ENCODE data around the gene SSB. TPM values are rescaled to one million over a fixed set of nuclear protein-coding genes. Genes with fewer than 3 reads are reported as not detected.
A peak's percentile ranks its signal among the peaks of the same experiment; 100 is the strongest.

SSB gene
- total and polyA plus RNA-seq, 9 of the 15 experiments (the other 6 are each of a cell fraction or from before 2014, with no cell fraction given): 317 to 849 (median 515) TPM

DNA sequence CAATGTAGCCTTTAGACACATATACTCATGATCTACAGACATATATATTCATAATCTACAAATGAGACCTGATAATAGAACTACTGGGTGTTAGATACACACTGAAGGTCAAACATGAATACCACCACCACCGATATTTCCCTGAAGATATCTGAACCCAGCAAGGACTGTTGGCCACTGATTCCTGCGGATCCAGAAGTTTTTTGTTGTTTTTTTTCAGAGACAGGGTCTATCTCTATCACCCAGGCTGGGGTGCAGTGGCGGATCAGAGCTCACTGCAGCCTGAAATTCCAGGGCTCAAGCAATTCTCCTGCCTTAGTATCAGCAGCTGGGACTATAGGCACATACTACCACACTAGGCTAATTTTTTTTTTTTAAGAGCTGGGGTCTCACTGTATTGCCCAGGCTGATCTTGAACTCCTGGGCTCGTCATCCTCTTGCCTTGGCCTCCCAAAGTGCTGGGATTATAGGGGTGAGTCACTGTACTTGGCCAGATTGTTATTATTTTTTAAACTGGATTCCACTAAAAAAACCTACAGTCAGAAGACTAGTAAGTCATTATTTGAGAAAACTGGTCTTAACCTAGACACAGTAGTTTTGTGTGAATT, 24.2 kb downstream of the SSB start:
- ChIA-PET CTCF (ENCODE audit: low intra/inter-chr PET ratio) (interaction anchor here (3.5 kb wide), 1 partner anchor 55 kb away, joined by 57 read pairs; no protein-coding TSS in a partner anchor), POLR2A (interaction anchor here (0.5 to 1.8 kb wide), 5 partner anchors 7 to 1106 kb away, joined by 3 to 6 read pairs (median 4); partner anchors contain the start of gene GORASP2)
- Histone ChIP-seq H3K9me1 (ENCODE audit: control insufficient read depth, insufficient read depth, low read length) (no peaks in the 10 kb centered on the region), H3K9me3 (replicated peaks; ENCODE audit: control insufficient read depth, insufficient read depth, low read depth, low read length) (no peaks in the 10 kb centered on the region), H2AFZ (ENCODE audit: low read depth, low read length) (no peak overlapping the region), H3K79me2 (ENCODE audit: control insufficient read depth, insufficient read depth, low read length) (peaks cover 58% of the 10 kb centered on the region), H3K9ac (ENCODE audit: insufficient read depth in 1 of 2, low read depth in 2 of 2, low read length in 2 of 2) (peak overlapping the region; percentile 82 to 88; a peak in 3 of 4 replicates), H3K4me2 (ENCODE audit: insufficient read depth, low read length) (peak overlapping the region; percentile 89), H3K36me3 (ENCODE audit: control insufficient read depth, insufficient read depth, low read length) (peaks cover 49% of the 10 kb centered on the region), H3K4me3 (peak overlapping the region; percentile 65), H3K27me3 (ENCODE audit: control insufficient read depth in 2 of 2, insufficient read depth in 2 of 2, low read length in 2 of 2) (no peaks in the 10 kb centered on the region), H3K4me1 (replicated peaks in 1 of 2; ENCODE audit: control insufficient read depth in 2 of 2, insufficient read depth in 2 of 2, low read length in 2 of 2) (peaks cover 12 to 28% of the 10 kb centered on the region in 2 experiments; a peak in 4 of 5 replicates), H3K27ac (ENCODE audit: extremely low read depth, low read depth, low read length) (peak overlapping the region; percentile 33; the same call in 1 of the 3 replicates), H4K20me1 (replicated peaks; ENCODE audit: control insufficient read depth, insufficient read depth, low read length) (0 out of 2 replicates have a peak, but pooled peaks cover 2% of the 10 kb centered on the region)
- BruUV-seq (replicated peaks): no TSS peak
- FAIRE-seq: no peak
- in situ Hi-C loops (cut with MboI): loop anchor here (5.0 kb wide), 1 partner anchor 104 kb away; no protein-coding TSS in a partner anchor
- no peak for ATAC-seq
- peak in 1 of 4 experiments; percentile 53 for DNase-seq (ENCODE audit: extremely low read depth in 1 of 4, low spot score in 3 of 4)
- 12% methylated on average over 4 of the region's 4 CpGs for WGBS (ENCODE audit: insufficient coverage, low coverage, missing lambda C conversion rate)
- intact Hi-C loops (cut with micrococcal nuclease): loop anchor here (10.0 kb wide), 1 partner anchor 542 kb away; no protein-coding TSS in a partner anchor
- TF ChIP-seq FOSL1 (tag; conservative IDR thresholded peaks at IDR 0.05) (peak; percentile 30; the same call in 1 of the 2 replicates), SMARCA5 (IDR thresholded peaks at IDR 0.05) (peak; percentile 60; the same call in 1 of the 2 replicates), ZNF121 (CRISPR knock-in tag; conservative IDR thresholded peaks at IDR 0.05) (peak; percentile 97), SMARCA4 (IDR thresholded peaks at IDR 0.05) (0 out of 2 replicates have a peak, but pooled peaks have one; percentile 19), DPF2 (IDR thresholded peaks at IDR 0.05) (peak; percentile 40; the same call in 1 of the 2 replicates), TBP (optimal IDR thresholded peaks at IDR 0.05; ENCODE audit: low read depth, low read length) (no peak), KDM1A (IDR thresholded peaks at IDR 0.05) (peak; percentile 27 to 65; a peak in 2 of 4 replicates), BCOR (IDR thresholded peaks at IDR 0.05) (peak; percentile 55; the same call in 1 of the 2 replicates), FOXM1 (IDR thresholded peaks at IDR 0.05; ENCODE audit: low read depth) (0 out of 2 replicates have a peak, but pooled peaks have one; percentile 17), FOXM1 (CRISPR knock-in tag; IDR thresholded peaks at IDR 0.05; ENCODE audit: low read depth) (no peak), ARID1B (IDR thresholded peaks at IDR 0.05) (peak; percentile 50; the same call in 1 of the 2 replicates), PML (IDR thresholded peaks at IDR 0.05; ENCODE audit: low read length) (0 out of 2 replicates have a peak, but pooled peaks have one; percentile 32), CBX3 (IDR thresholded peaks at IDR 0.05; ENCODE audit: borderline replicate concordance in 1 of 2, low read length in 2 of 2) (peak in 1 of 2 experiments; percentile 39; a peak in 1 of 3 replicates), CREB1 (IDR thresholded peaks at IDR 0.05) (no peak), CREB1 (CRISPR knock-in tag; IDR thresholded peaks at IDR 0.05) (no peak), SMARCE1 (IDR thresholded peaks at IDR 0.05) (0 out of 2 replicates have a peak, but pooled peaks have one; percentile 35)
- TF ChIP-seq, protein P1, sequence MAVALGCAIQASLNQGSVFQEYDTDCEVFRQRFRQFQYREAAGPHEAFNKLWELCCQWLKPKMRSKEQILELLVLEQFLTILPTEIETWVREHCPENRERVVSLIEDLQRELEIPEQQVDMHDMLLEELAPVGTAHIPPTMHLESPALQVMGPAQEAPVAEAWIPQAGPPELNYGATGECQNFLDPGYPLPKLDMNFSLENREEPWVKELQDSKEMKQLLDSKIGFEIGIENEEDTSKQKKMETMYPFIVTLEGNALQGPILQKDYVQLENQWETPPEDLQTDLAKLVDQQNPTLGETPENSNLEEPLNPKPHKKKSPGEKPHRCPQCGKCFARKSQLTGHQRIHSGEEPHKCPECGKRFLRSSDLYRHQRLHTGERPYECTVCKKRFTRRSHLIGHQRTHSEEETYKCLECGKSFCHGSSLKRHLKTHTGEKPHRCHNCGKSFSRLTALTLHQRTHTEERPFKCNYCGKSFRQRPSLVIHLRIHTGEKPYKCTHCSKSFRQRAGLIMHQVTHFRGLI (CRISPR knock-in tag; IDR thresholded peaks at IDR 0.05): no peak
- TF ChIP-seq, protein P2, sequence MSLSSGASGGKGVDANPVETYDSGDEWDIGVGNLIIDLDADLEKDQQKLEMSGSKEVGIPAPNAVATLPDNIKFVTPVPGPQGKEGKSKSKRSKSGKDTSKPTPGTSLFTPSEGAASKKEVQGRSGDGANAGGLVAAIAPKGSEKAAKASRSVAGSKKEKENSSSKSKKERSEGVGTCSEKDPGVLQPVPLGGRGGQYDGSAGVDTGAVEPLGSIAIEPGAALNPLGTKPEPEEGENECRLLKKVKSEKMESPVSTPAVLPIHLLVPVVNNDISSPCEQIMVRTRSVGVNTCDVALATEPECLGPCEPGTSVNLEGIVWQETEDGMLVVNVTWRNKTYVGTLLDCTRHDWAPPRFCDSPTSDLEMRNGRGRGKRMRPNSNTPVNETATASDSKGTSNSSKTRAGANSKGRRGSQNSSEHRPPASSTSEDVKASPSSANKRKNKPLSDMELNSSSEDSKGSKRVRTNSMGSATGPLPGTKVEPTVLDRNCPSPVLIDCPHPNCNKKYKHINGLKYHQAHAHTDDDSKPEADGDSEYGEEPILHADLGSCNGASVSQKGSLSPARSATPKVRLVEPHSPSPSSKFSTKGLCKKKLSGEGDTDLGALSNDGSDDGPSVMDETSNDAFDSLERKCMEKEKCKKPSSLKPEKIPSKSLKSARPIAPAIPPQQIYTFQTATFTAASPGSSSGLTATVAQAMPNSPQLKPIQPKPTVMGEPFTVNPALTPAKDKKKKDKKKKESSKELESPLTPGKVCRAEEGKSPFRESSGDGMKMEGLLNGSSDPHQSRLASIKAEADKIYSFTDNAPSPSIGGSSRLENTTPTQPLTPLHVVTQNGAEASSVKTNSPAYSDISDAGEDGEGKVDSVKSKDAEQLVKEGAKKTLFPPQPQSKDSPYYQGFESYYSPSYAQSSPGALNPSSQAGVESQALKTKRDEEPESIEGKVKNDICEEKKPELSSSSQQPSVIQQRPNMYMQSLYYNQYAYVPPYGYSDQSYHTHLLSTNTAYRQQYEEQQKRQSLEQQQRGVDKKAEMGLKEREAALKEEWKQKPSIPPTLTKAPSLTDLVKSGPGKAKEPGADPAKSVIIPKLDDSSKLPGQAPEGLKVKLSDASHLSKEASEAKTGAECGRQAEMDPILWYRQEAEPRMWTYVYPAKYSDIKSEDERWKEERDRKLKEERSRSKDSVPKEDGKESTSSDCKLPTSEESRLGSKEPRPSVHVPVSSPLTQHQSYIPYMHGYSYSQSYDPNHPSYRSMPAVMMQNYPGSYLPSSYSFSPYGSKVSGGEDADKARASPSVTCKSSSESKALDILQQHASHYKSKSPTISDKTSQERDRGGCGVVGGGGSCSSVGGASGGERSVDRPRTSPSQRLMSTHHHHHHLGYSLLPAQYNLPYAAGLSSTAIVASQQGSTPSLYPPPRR (CRISPR knock-in tag; IDR thresholded peaks at IDR 0.05; ENCODE audit: borderline replicate concordance): no peak
